GM10266 (cell line): ENCODE data around the gene RPS27.
A peak's percentile ranks its signal among the peaks of the same experiment; 100 is the strongest.

Experiments
- DNase-seq: peaks from one replicate; pipeline ENCODE4 v3.0.0; 2012; ENCODE audit errors: extremely low spot score
- TF ChIP-seq, protein P1 (sequence below): IDR thresholded peaks from 2 replicates; pipeline ENCODE4 v1.5.1; 2012; ENCODE audit warnings: mild to moderate bottlenecking, low read depth; ENCODE audit not compliant: control insufficient read depth, insufficient read depth; ENCODE audit errors: missing control alignments

The RPS27 gene

DNA sequence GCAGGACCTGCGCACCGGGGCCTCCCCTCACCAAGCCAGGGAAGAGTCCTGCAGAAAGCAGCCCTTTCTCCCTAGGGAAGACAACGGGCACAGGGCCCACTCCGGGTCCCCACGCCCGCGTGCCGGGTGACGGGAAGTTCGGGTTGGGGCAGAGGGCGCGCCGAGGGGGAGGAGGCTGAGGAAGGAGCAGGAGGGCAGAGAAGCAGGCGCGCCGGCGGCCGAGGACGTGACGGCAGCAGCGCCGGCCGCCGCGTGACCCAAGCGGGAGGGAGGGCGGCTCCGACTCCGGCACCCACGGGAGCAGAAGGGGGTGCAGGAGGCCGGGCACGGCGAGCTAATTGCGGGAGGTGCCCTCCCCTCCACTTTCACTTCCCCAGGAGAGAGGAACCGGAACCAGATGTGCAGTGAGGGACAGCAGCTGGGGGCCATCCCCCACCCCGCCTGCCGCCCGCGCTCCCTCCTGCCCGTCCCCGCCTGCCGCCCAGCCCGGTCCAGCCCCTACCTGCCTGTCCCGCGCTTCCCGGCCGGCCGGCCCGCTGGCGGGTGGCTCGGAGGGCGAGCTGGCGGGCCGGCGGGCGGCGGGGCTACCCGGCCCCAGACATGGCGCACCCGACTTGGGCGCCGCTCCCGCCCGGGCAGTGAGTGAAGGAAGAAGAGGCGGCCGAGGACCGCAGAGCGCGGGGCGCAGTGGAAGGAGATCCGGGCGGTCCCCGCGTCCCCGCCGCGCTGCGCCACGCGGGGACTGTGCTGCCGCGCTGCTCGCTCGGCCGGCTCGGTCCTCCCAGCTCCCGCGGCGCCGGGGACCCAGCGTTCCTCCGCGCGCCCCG lies 44.6 kb upstream of the RPS27 start:
- DNase-seq = peak; percentile 94
- TF ChIP-seq, protein P1, sequence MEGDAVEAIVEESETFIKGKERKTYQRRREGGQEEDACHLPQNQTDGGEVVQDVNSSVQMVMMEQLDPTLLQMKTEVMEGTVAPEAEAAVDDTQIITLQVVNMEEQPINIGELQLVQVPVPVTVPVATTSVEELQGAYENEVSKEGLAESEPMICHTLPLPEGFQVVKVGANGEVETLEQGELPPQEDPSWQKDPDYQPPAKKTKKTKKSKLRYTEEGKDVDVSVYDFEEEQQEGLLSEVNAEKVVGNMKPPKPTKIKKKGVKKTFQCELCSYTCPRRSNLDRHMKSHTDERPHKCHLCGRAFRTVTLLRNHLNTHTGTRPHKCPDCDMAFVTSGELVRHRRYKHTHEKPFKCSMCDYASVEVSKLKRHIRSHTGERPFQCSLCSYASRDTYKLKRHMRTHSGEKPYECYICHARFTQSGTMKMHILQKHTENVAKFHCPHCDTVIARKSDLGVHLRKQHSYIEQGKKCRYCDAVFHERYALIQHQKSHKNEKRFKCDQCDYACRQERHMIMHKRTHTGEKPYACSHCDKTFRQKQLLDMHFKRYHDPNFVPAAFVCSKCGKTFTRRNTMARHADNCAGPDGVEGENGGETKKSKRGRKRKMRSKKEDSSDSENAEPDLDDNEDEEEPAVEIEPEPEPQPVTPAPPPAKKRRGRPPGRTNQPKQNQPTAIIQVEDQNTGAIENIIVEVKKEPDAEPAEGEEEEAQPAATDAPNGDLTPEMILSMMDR = no peak

DNA sequence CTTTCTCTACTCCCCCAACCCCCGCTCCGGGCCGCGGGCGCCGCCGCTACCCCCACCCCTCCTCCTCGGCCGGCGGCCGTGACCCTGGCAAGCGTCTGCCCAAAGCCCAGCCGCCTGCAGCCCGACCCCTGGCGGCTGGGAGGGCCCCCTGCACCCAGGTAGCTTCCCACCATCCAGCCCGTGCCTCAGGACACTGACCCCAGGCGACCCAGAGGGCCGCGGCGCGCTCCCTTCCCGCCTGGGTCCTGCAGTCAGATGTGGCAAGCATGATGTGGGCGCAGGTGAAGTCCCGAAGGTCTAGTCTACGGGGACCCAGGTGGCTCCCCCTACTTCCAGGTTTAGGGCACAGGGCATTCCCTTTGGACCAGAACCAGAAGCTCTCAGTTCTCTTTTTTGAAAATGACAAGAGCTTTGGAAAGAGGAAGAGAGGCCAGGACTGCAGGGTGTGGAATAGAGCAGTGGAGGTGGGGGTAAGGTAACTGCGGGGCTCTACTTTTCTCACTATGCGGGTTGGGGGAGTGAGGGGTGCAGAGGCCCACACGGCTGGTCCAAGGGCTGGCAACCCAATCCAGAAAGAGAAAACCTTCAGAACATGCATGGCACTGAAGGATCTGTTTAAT lies 43.8 kb upstream of the RPS27 start, which contains the start of gene DENND4B:
DENND4B (minus strand) TSS at position 97 of the 620 bp plus-strand sequence. CDS start 2,344 bp downstream, outside the sequence.
- TF ChIP-seq, protein P1 = peak; percentile 97

DNA sequence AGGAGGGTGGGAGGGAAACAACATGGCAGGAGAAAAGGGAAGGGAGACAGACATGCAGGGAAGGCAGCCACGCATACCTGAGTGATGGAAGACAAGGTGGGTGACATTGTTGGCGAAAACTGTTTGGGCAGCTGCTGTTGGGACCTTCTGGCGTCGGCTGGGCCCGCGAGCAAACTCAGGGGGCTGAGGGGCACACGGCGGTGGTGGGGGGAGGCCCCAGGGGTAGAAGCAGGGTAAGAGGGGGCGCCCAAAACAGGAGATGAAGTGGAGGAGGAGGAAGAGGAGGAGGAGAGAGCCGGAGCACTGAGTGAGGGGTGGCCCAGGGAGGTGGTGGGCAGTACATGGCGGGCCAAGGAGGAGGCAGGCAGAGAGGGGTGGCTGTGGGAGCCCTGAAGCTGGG lies 39.4 kb upstream of the RPS27 start:
- TF ChIP-seq, protein P1 = no peak
- no peak for DNase-seq

More for the DNA sequence above, 43.8 kb upstream of the RPS27 start, which contains the start of gene DENND4B:
- DNase-seq = peak; percentile 96

DNA sequence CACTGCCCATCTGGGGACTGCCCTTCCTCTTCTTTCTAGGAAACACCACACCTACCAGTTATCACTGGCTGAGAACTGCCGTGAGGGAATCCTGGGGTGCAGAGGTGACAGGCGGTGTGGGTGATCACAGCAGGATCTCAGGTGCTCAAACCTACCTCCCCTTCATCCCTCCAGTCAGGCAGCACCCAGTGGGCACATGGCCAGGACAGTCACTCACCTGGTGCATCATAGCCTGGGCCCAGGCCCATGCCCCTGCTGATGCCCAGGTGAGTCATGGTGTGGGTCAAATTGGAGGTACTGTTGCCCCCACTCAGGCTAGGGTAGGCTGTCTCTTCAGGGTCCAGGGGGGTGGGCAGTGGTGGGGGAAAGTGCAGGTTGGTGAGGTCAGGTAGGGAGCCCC lies 38.8 kb upstream of the RPS27 start:
- TF ChIP-seq, protein P1 = no peak

DNA sequence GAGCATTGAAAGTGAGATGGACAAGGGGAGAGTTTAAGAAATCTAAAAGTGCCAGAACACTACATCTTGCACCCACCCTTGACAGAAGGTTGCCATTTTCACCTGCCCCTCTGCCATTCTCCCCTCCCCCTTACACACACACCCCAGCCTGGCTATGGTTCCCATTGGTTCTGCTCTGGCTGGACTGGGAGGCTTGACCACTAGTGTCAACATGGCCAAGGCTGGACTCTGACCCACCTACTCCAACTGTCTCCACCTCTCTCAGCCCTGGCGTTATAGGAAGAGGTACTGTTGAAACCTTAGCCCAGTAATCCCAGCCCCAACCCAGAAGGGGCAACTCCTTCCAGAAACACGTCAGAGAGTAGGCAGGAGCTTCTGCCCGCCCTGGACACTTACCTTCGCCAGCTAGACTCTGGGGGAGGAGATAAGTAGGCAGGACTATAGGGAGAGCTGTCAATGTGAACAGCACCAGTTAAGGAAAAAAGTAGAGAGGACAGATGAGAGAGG lies 36.6 kb upstream of the RPS27 start:
- DNase-seq = no peak
- TF ChIP-seq, protein P1 = no peak

More for the DNA sequence above, 38.8 kb upstream of the RPS27 start:
- DNase-seq = no peak

DNA sequence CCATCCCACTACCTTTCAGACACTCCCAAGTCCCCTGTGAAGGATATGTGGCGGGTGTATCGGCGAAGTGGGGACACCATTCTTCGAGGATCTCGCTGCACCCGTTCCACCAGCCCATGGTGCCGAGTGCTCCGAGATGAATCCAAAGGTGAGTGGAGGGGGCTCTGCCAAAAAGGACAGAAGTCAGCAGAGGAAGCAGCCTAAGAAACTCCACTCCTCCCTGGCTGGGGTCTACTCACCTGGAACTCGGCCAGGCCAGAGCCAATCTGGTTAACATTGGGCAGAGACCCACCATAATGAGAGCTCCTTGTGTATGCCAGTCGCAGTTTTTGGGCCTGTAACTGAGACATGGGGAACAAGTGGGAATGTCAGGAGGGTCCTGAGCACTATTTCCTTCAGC lies 35.7 kb upstream of the RPS27 start:
- TF ChIP-seq, protein P1 = no peak
- DNase-seq = no peak
